AG04449 (cell line): Measurements from ENCODE around the gene SMARCE1.

Experiments used
- CTCF ChIA-PET: fragments of 350-600 bp; formaldehyde crosslinking; extraction: SDS; loops from one replicate; lab custom pipeline; 2021; ENCODE audit warnings: antibody characterized with exemption; lab: Yijun Ruan, JAX
- POLR2A ChIA-PET: fragments of 400-600, 350-600 bp; formaldehyde crosslinking; extraction: SDS; loops from one replicate; lab custom pipeline; 2020; ENCODE audit warnings: antibody characterized with exemption, inconsistent platforms; lab: Yijun Ruan, JAX
- DNase-seq: peaks from one replicate; pipeline ENCODE4 v3.0.0-alpha.2; 2010; ENCODE audit warnings: low read depth, low spot score
- H3K4me3 ChIP-seq: 2 replicates; pipeline ENCODE4 v1.5.1; 2011; ENCODE audit warnings: low read depth, mild to moderate bottlenecking, control low read depth, low read length
- CTCF ChIP-seq: IDR thresholded peaks from one replicate; pipeline ENCODE4 v1.5.1; 2011; ENCODE audit warnings: mild to moderate bottlenecking, moderate library complexity, low read length, control low read depth, inconsistent platforms; ENCODE audit not compliant: insufficient read depth; ENCODE audit errors: missing control alignments

Gene SMARCE1

GRCh38 chr17:40633871-40634270, 13.7 kb downstream of the SMARCE1 start:
- no peak for DNase-seq
- TF ChIP-seq CTCF: no peak
- no peak overlapping the region for H3K4me3 ChIP-seq
- ChIA-PET CTCF (interaction anchor here (0.6 to 2.7 kb wide), 7 partner anchors 9 to 1029 kb away, joined by 3 to 14 read pairs (median 5); partner anchors contain the start of gene WIPF2), POLR2A (no interaction called here)

GRCh38 chr17:40632216-40632615, 15.4 kb downstream of the SMARCE1 start:
- no peak overlapping the region for H3K4me3 ChIP-seq
- ChIA-PET POLR2A (no interaction called here), CTCF (interaction anchor here (1.4 kb wide), 1 partner anchor 917 kb away, joined by 3 read pairs; no protein-coding TSS in a partner anchor)
- no peak for TF ChIP-seq CTCF
- no peak for DNase-seq

GRCh38 chr17:40629842-40630241, 17.8 kb downstream of the SMARCE1 start:
- no peak for TF ChIP-seq CTCF
- DNase-seq: no peak
- H3K4me3 ChIP-seq: no peak overlapping the region
- ChIA-PET POLR2A (no interaction called here), CTCF (interaction anchor here (1.5 to 3.5 kb wide), 3 partner anchors 10 to 1036 kb away, joined by 5 to 31 read pairs (median 5); no protein-coding TSS in a partner anchor)

GRCh38 chr17:40625311-40625710, 22.3 kb downstream of the SMARCE1 start:
- CTCF ChIA-PET: interaction anchor here (0.8 to 4.7 kb wide), 10 partner anchors 8 to 1042 kb away, joined by 3 to 25 read pairs (median 4); no protein-coding TSS in a partner anchor

GRCh38 chr17:40623419-40624210, 24.0 kb downstream of the SMARCE1 start:
- CTCF ChIA-PET: interaction anchor here (1.7 to 4.7 kb wide), 4 partner anchors 8 to 180 kb away, joined by 5 to 25 read pairs (median 17); no protein-coding TSS in a partner anchor
- no peak for DNase-seq
- TF ChIP-seq CTCF: no peak
- POLR2A ChIA-PET: no interaction called here
- H3K4me3 ChIP-seq: no peak overlapping the region

More at GRCh38 chr17:40625311-40625710, 22.3 kb downstream of the SMARCE1 start:
- TF ChIP-seq CTCF: no peak
- POLR2A ChIA-PET: no interaction called here
- no peak for DNase-seq
- no peak overlapping the region for H3K4me3 ChIP-seq

GRCh38 chr17:40622509-40622928, 25.1 kb downstream of the SMARCE1 start:
- TF ChIP-seq CTCF: no peak
- ChIA-PET CTCF (interaction anchor here (1.7 to 10.6 kb wide), 3 partner anchors 12 to 1040 kb away, joined by 8 to 159 read pairs (median 14); no protein-coding TSS in a partner anchor), POLR2A (interaction anchor here (1.1 kb wide), 1 partner anchor 25 kb away, joined by 3 read pairs; the partner anchor contains the start of gene SMARCE1)
- no peak overlapping the region for H3K4me3 ChIP-seq
- DNase-seq: no peak
